ENCODE measurements around the gene ZNF8. TPM values are rescaled to one million over a fixed set of nuclear protein-coding genes. Genes with fewer than 3 reads are reported as not detected.

ZNF8 gene
- polyA plus RNA-seq, 1 donor from 2014 or later, result 5.5 TPM

GRCh38 chr19:58351990-58352755, 73.4 kb downstream of the ZNF8 start:
- H3K9me3 ChIP-seq (ENCODE audit: low read length), result no peaks in the 10 kb centered on the region
- H3K36me3 ChIP-seq (ENCODE audit: insufficient read depth, low read length), result no peaks in the 10 kb centered on the region
- H2AFZ ChIP-seq (ENCODE audit: low read depth, low read length), result no peak overlapping the region
- no peaks in the 10 kb centered on the region for H3F3A ChIP-seq (ENCODE audit: insufficient read depth, low read length, poor library complexity, severe bottlenecking)
- H3K27ac ChIP-seq (ENCODE audit: low read length), result no peak overlapping the region
- no peaks in the 10 kb centered on the region for H4K20me1 ChIP-seq (ENCODE audit: insufficient read depth)
- H3K4me2 ChIP-seq (ENCODE audit: low read length), result no peak overlapping the region
- no peaks in the 10 kb centered on the region for H3K27me3 ChIP-seq (ENCODE audit: insufficient read depth, low read depth, low read length)
- no peaks in the 10 kb centered on the region for H3K9me2 ChIP-seq (ENCODE audit: insufficient read depth, low read length)
- H3K4me3 ChIP-seq (ENCODE audit: low read length), result no peak overlapping the region
- no peak overlapping the region for H3K9ac ChIP-seq (ENCODE audit: low read length)
- TF ChIP-seq REST (IDR thresholded peaks at IDR 0.05; ENCODE audit: borderline replicate concordance) (no peak), SMC3 (conservative IDR thresholded peaks at IDR 0.05; ENCODE audit: poor library complexity) (no peak), CTCF (IDR thresholded peaks at IDR 0.05; ENCODE audit: poor library complexity, severe bottlenecking) (no peak), RAD21 (conservative IDR thresholded peaks at IDR 0.05) (no peak), MXI1 (conservative IDR thresholded peaks at IDR 0.05; ENCODE audit: poor library complexity, severe bottlenecking) (no peak), TAF1 (IDR thresholded peaks at IDR 0.05; ENCODE audit: low read depth) (no peak), EP300 (conservative IDR thresholded peaks at IDR 0.05; ENCODE audit: poor library complexity, severe bottlenecking) (no peak), POLR2AphosphoS5 (IDR thresholded peaks at IDR 0.05) (no peak), EZH2 (IDR thresholded peaks at IDR 0.05; ENCODE audit: borderline replicate concordance, insufficient read depth, low read length, poor library complexity, severe bottlenecking) (no peak)
- peaks cover 5% of the 10 kb centered on the region for H3K79me2 ChIP-seq (replicated peaks; ENCODE audit: insufficient read depth, low read length)

Small RNAs within 50 kb of the gene (small RNA-seq; reads per million reads assigned to genes)
- gene MIR6806, result 0 to 0.26 (median 0) reads per million in 3 experiments

Other genes with a start within 250 kb of the ZNF8 start
- gene ZSCAN1, start 244.9 kb upstream of the ZNF8 start, polyA plus RNA-seq, result 6.3 and 7.9 TPM in 2 replicates
- 13.7 and 17.2 TPM in 2 replicates for gene ZNF135, start 219.7 kb upstream of the ZNF8 start, polyA plus RNA-seq
- 399 and 400 TPM in 2 replicates for gene ZSCAN18, start 180.7 kb upstream of the ZNF8 start, polyA plus RNA-seq
- gene ZNF329, start 128.2 kb upstream of the ZNF8 start, polyA plus RNA-seq, result 20.3 and 20.6 TPM in 2 replicates
- 46.4 and 47.2 TPM in 2 replicates for gene ZNF274, start 95.9 kb upstream of the ZNF8 start, polyA plus RNA-seq
- gene ZNF544, start 50.0 kb upstream of the ZNF8 start, polyA plus RNA-seq, result 22.7 and 50.1 TPM in 2 replicates
- gene ERVK3-1, start 26.4 kb downstream of the ZNF8 start, polyA plus RNA-seq, result 137 and 141 TPM in 2 replicates
- gene ZSCAN22, start 48.0 kb downstream of the ZNF8 start, polyA plus RNA-seq, result 1.6 and 2.2 TPM in 2 replicates
- gene A1BG, start 74.5 kb downstream of the ZNF8 start, polyA plus RNA-seq, result 35.4 and 40.0 TPM in 2 replicates
- gene ZNF497, start 83.8 kb downstream of the ZNF8 start, polyA plus RNA-seq, result 13.7 and 18.4 TPM in 2 replicates
- gene ZNF837, start 102.1 kb downstream of the ZNF8 start, polyA plus RNA-seq, result 4.5 and 9.8 TPM in 2 replicates
- 1,461 and 1,514 TPM in 2 replicates for gene RPS5, start 108.3 kb downstream of the ZNF8 start, polyA plus RNA-seq
- gene RNF225, start 116.7 kb downstream of the ZNF8 start, polyA plus RNA-seq, result not detected in 2 replicates
- 17.9 and 29.6 TPM in 2 replicates for gene ZNF584, start 129.7 kb downstream of the ZNF8 start, polyA plus RNA-seq
- 0.77 and 1.0 TPM in 2 replicates for gene ZNF132, start 161.2 kb downstream of the ZNF8 start, polyA plus RNA-seq
- gene ZNF324B, start 172.7 kb downstream of the ZNF8 start, polyA plus RNA-seq, result 7.8 and 10.4 TPM in 2 replicates
- gene ZNF324, start 188.1 kb downstream of the ZNF8 start, polyA plus RNA-seq, result 12.5 and 19.5 TPM in 2 replicates
- 18.2 and 25.9 TPM in 2 replicates for gene ZNF446, start 197.4 kb downstream of the ZNF8 start, polyA plus RNA-seq
- 14.9 and 19.7 TPM in 2 replicates for gene SLC27A5, start 233.0 kb downstream of the ZNF8 start, polyA plus RNA-seq
- 5.5 and 6.8 TPM in 2 replicates for gene ZBTB45, start 240.9 kb downstream of the ZNF8 start, polyA plus RNA-seq